Astrocyte (in vitro differentiated cells and primary cell): ENCODE data around the gene UBE2R2.

Experiments used
- CTCF ChIP-seq: IDR thresholded peaks from 2 replicates; pipeline ENCODE4 v1.5.1; 2011; ENCODE audit warnings: low read depth, mild to moderate bottlenecking, inconsistent platforms, low read length, moderate library complexity; ENCODE audit not compliant: insufficient read depth
- EZH2 ChIP-seq: IDR thresholded peaks from 2 replicates; pipeline ENCODE4 v1.6.1; 2012; ENCODE audit warnings: mild to moderate bottlenecking, low read length, inconsistent platforms; ENCODE audit not compliant: insufficient read depth

GRCh38 chr9:33927694-33928093, 110.7 kb downstream of the UBE2R2 start:
- TF ChIP-seq CTCF (no peak), EZH2 (no peak)
